Testis (tissue), 2 donors: ENCODE results near the gene PGM2L1.

Experiments
- POLR2A ChIP-seq: fragments of 450-650 bp; IDR thresholded peaks from one replicate; pipeline ENCODE4 v1.6.1; 2017; ENCODE audit warnings: antibody characterized with exemption, mild to moderate bottlenecking, moderate library complexity
- TF ChIP-seq, protein P1 (sequence below), 3 experiments: fragments of 450-650 bp in 2 of 3; fragments of 200-600 bp in 1 of 3; sonication (generic) in 1 of 3; IDR thresholded peaks; one replicate each; pipeline ENCODE4 v1.5.1; 2016 to 2019; ENCODE audit warnings: antibody characterized with exemption in 3 of 3, mild to moderate bottlenecking in 2 of 3, moderate library complexity in 1 of 3

- TF ChIP-seq, protein P1, sequence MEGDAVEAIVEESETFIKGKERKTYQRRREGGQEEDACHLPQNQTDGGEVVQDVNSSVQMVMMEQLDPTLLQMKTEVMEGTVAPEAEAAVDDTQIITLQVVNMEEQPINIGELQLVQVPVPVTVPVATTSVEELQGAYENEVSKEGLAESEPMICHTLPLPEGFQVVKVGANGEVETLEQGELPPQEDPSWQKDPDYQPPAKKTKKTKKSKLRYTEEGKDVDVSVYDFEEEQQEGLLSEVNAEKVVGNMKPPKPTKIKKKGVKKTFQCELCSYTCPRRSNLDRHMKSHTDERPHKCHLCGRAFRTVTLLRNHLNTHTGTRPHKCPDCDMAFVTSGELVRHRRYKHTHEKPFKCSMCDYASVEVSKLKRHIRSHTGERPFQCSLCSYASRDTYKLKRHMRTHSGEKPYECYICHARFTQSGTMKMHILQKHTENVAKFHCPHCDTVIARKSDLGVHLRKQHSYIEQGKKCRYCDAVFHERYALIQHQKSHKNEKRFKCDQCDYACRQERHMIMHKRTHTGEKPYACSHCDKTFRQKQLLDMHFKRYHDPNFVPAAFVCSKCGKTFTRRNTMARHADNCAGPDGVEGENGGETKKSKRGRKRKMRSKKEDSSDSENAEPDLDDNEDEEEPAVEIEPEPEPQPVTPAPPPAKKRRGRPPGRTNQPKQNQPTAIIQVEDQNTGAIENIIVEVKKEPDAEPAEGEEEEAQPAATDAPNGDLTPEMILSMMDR (IDR thresholded peaks at IDR 0.05) = no peak
- no peak for TF ChIP-seq POLR2A
Measured at GRCh38 chr11:74417379-74417804, 19.2 kb upstream of the PGM2L1 start.
